B cell (primary cell): Measurements from ENCODE around the gene EYA4. TPM values are rescaled to one million over a fixed set of nuclear protein-coding genes. Genes with fewer than 3 reads are reported as not detected.
A peak's percentile ranks its signal among the peaks of the same experiment; 100 is the strongest.

Experiments
- ATAC-seq: fragments of 200-7000 bp; cut with Tn5 transposase; one replicate; pipeline ENCODE4 v1.10.0; 2021; ENCODE audit warnings: low read depth, mild to moderate bottlenecking, moderate number of reproducible peaks, moderate library complexity
- CTCF ChIA-PET: fragments of 350-600 bp; sonication (Branson Sonifier 250); formaldehyde crosslinking; loops from one replicate; lab custom pipeline; 2021; ENCODE audit warnings: antibody characterized with exemption, inconsistent platforms; lab: Charles Lee
- POLR2A ChIA-PET: fragments of 350-600 bp; sonication (Branson Sonifier 250); formaldehyde crosslinking; loops from one replicate; lab custom pipeline; 2021; ENCODE audit warnings: antibody characterized with exemption; lab: Charles Lee
- DNase-seq: peaks from one replicate; pipeline ENCODE4 v3.0.0; 2013
- H2AFZ ChIP-seq: 2 replicates; pipeline ENCODE4 v1.6.1; 2012; ENCODE audit warnings: mild to moderate bottlenecking, low read depth, low read length; ENCODE audit not compliant: insufficient read depth, poor library complexity, severe bottlenecking
- H3K27ac ChIP-seq, 2 donors: 1 replicate in 1 of 2; 2 replicates in 1 of 2; pipeline ENCODE4 v1.5.1; 2012 to 2013; ENCODE audit warnings: low read length in 2 of 2, mild to moderate bottlenecking in 2 of 2, moderate library complexity in 1 of 2
- H3K27me3 ChIP-seq, 4 experiments: fragments of 200-600 bp in 1 of 4; sonication (generic) in 1 of 4; replicated peaks in 1 of 4; 1 replicate in 2 of 4; 2 replicates in 2 of 4; pipeline versions ENCODE4 v1.6.1 to v1.7.0; 2013 to 2016; ENCODE audit warnings: low read length in 3 of 4, mild to moderate bottlenecking in 2 of 4, mixed read lengths in 1 of 4, moderate library complexity in 1 of 4; ENCODE audit not compliant: insufficient read depth in 4 of 4, control insufficient read depth in 3 of 4; ENCODE audit errors: control extremely low read depth in 1 of 4
- H3K36me3 ChIP-seq, 2 experiments: replicated peaks in 1 of 2; 1 replicate in 1 of 2; 2 replicates in 1 of 2; pipeline versions ENCODE4 v1.6.1 to v1.7.1; 2013; ENCODE audit warnings: low read length in 1 of 2; ENCODE audit not compliant: insufficient read depth in 2 of 2, control insufficient read depth in 1 of 2; ENCODE audit errors: control extremely low read depth in 1 of 2, extremely low read depth in 1 of 2
- H3K4me1 ChIP-seq, 2 donors: fragments of 200-600 bp in 1 of 2; sonication (generic) in 1 of 2; 1 replicate in 1 of 2; 2 replicates in 1 of 2; pipeline versions ENCODE4 v1.5.1 to v1.6.1; 2013 to 2017; ENCODE audit warnings: low read length in 2 of 2; ENCODE audit not compliant: control insufficient read depth in 2 of 2, insufficient read depth in 2 of 2
- H3K4me2 ChIP-seq: replicated peaks from 2 replicates; pipeline ENCODE3; 2012; ENCODE audit warnings: mild to moderate bottlenecking, low read depth, low read length; ENCODE audit not compliant: poor library complexity, severe bottlenecking
- H3K4me3 ChIP-seq, 5 experiments: fragments of 200-600 bp in 1 of 5; sonication (generic) in 1 of 5; 1 replicate in 3 of 5; 2 replicates in 2 of 5; pipeline versions ENCODE4 v1.5.1 to v1.7.0; 2011 to 2016; ENCODE audit warnings: low read length in 4 of 5, mild to moderate bottlenecking in 4 of 5, low read depth in 2 of 5, control low read depth in 1 of 5, moderate library complexity in 1 of 5; ENCODE audit not compliant: insufficient read depth in 1 of 5; ENCODE audit errors: control extremely low read depth in 1 of 5, extremely low read depth in 1 of 5
- H3K79me2 ChIP-seq: fragments of 200-600 bp; sonication (generic); one replicate; pipeline ENCODE4 v1.6.0; 2016; ENCODE audit warnings: low read length; ENCODE audit not compliant: control insufficient read depth, insufficient read depth
- H3K9ac ChIP-seq: fragments of 200-600 bp; sonication (generic); 2 replicates; pipeline ENCODE4 v1.6.1; 2017; ENCODE audit warnings: mild to moderate bottlenecking, low read length, moderate library complexity
- H3K9me3 ChIP-seq, 3 donors: one replicate each; pipeline versions ENCODE4 v1.6.1 to v1.7.1; 2013; ENCODE audit warnings: low read length in 2 of 3; ENCODE audit not compliant: control insufficient read depth in 2 of 3, insufficient read depth in 1 of 3; ENCODE audit errors: control extremely low read depth in 1 of 3
- H4K20me1 ChIP-seq: 2 replicates; pipeline ENCODE4 v1.6.0; 2012; ENCODE audit warnings: mild to moderate bottlenecking, low read length; ENCODE audit not compliant: insufficient read depth, control insufficient read depth, poor library complexity, severe bottlenecking
- H3K27ac Mint-ChIP-seq: one replicate; pipeline ENCODE4 v1.8.0; 2021; ENCODE audit warnings: mixed read lengths
- H3K27me3 Mint-ChIP-seq: one replicate; pipeline ENCODE4 v1.8.0; 2021; ENCODE audit warnings: mixed read lengths
- H3K4me1 Mint-ChIP-seq: one replicate; pipeline ENCODE4 v1.8.0; 2021; ENCODE audit warnings: mixed read lengths
- H3K4me3 Mint-ChIP-seq: one replicate; pipeline ENCODE4 v1.8.0; 2021; ENCODE audit warnings: mixed read lengths
- H3K9me3 Mint-ChIP-seq: one replicate; pipeline ENCODE4 v1.8.0; 2022; ENCODE audit warnings: mixed read lengths; ENCODE audit not compliant: insufficient read depth
- EZH2 ChIP-seq: IDR thresholded peaks from 2 replicates; pipeline ENCODE4 v1.6.1; 2012; ENCODE audit warnings: borderline replicate concordance, low read depth, mild to moderate bottlenecking, moderate library complexity, low read length; ENCODE audit not compliant: insufficient read depth, poor library complexity, severe bottlenecking
- WGBS: methylation state at CpG from one replicate; pipeline ENCODE4 v1.1.5; 2013; ENCODE audit warnings: missing lambda C conversion rate; ENCODE audit not compliant: insufficient coverage; 5-methylcytosine and 5-hydroxymethylcytosine counted together
- intact Hi-C: fragments of 100-400 bp; cut with micrococcal nuclease; formaldehyde crosslinking; loops from one replicate; pipeline ENCODE4 v1.10.0; 2022
- polyA minus RNA-seq: library from RNA; depleted of rRNA, polyadenylated mRNA; stranded (reverse); fragments of >200 nt; gene quantifications from 2 replicates; pipeline ENCODE4 v1.2.3, GENCODE V29; 2012
- polyA plus RNA-seq: library from polyadenylated mRNA; depleted of rRNA; stranded (reverse); fragments of >200 nt; gene quantifications from 2 replicates; pipeline ENCODE4 v1.2.3, GENCODE V29; 2012
- total RNA-seq, 2 donors: library from RNA; stranded (reverse); fragments of 120-200 nt in 1 of 2; gene quantifications; 1 replicate in 1 of 2; 2 replicates in 1 of 2; pipeline versions ENCODE4 v1.2.3 to v1.2.4, GENCODE V29; 2013 to 2022
- TF ChIP-seq, protein P1 (sequence below): fragments of 200-600 bp; IDR thresholded peaks from one replicate; pipeline ENCODE4 v1.8.0; 2022; ENCODE audit warnings: antibody characterized with exemption, mild to moderate bottlenecking

EYA4 gene, protein sequence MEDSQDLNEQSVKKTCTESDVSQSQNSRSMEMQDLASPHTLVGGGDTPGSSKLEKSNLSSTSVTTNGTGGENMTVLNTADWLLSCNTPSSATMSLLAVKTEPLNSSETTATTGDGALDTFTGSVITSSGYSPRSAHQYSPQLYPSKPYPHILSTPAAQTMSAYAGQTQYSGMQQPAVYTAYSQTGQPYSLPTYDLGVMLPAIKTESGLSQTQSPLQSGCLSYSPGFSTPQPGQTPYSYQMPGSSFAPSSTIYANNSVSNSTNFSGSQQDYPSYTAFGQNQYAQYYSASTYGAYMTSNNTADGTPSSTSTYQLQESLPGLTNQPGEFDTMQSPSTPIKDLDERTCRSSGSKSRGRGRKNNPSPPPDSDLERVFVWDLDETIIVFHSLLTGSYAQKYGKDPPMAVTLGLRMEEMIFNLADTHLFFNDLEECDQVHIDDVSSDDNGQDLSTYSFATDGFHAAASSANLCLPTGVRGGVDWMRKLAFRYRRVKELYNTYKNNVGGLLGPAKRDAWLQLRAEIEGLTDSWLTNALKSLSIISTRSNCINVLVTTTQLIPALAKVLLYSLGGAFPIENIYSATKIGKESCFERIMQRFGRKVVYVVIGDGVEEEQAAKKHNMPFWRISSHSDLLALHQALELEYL
- total RNA-seq (0.49 TPM in 1 of 2 replicates, not detected in the other), polyA plus RNA-seq (not detected in 2 replicates), polyA minus RNA-seq (not detected in 2 replicates)
- total RNA-seq (2013) = 0.86 TPM

DNA sequence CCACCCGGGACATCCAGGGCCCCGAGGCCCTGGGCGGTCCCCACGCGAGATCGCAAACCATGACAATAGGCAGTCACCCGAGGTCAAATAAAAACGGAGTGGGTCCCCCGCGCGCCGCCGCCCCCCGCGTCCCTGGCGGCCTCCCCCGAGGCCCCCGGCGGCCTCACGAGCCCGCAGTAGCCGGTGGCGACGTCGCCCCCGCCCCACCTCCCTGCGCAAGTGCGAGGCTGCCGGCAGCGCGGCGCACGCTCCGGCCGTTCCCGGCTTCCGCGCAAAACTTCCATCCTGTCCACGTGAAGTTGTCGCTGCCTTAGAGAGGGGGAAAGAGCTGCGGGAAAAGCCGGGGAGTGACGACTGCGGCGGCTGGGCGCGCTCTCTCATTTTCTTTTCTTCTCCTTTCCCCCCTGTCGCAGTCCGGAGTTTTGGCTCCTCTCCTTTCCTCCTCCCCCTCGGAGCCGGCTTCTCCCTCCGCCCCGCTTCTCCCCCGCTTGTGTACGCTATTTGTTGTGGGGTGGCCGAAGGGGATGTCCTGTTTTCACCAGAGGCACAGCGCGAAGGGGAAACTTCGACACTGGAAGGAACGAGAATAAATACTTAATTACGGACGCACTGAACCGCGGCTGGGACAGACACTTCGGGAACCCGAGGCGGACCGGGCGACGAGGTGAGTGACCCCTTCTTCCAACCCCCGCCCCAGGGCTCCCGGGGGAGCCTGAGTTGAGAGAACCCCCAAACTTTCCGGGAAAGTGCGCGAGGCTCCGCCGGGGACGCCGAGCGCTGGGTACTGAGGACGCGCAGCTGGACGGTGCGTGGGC is at the start of gene EYA4:
TSS of gene EYA4 (plus strand) at position 272 of the 815 bp plus-strand sequence. CDS start 33,424 bp downstream, outside the sequence.
- WGBS = 4% methylated on average over 67 of the region's 84 CpGs
- TF ChIP-seq, protein P1, sequence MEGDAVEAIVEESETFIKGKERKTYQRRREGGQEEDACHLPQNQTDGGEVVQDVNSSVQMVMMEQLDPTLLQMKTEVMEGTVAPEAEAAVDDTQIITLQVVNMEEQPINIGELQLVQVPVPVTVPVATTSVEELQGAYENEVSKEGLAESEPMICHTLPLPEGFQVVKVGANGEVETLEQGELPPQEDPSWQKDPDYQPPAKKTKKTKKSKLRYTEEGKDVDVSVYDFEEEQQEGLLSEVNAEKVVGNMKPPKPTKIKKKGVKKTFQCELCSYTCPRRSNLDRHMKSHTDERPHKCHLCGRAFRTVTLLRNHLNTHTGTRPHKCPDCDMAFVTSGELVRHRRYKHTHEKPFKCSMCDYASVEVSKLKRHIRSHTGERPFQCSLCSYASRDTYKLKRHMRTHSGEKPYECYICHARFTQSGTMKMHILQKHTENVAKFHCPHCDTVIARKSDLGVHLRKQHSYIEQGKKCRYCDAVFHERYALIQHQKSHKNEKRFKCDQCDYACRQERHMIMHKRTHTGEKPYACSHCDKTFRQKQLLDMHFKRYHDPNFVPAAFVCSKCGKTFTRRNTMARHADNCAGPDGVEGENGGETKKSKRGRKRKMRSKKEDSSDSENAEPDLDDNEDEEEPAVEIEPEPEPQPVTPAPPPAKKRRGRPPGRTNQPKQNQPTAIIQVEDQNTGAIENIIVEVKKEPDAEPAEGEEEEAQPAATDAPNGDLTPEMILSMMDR = no peak
- TF ChIP-seq EZH2 = no peak
- CTCF ChIA-PET = no interaction called here
- peaks cover 8 to 15% of the 10 kb centered on the region in 2 donors for H3K4me1 ChIP-seq
- peak within 1 kb of the TSS; percentile 34 for H3K4me2 ChIP-seq
- H3K36me3 ChIP-seq = no peaks in the 10 kb centered on the region
- no peak within 1 kb of the TSS for H3K4me3 ChIP-seq
- peak; percentile 5 for DNase-seq
- H3K9me3 ChIP-seq = no peaks in the 10 kb centered on the region
- Mint-ChIP-seq H3K9me3 (no peaks in the 10 kb centered on the region), H3K4me1 (peaks cover 20% of the 10 kb centered on the region), H3K27ac (no peak within 1 kb of the TSS), H3K4me3 (peak within 1 kb of the TSS; percentile 59), H3K27me3 (peaks cover 47% of the 10 kb centered on the region)
- H3K79me2 ChIP-seq = no peaks in the 10 kb centered on the region
- H2AFZ ChIP-seq = peak within 1 kb of the TSS; percentile 22
- H4K20me1 ChIP-seq = no peaks in the 10 kb centered on the region
- intact Hi-C loops = no loop called here
- no peak for ATAC-seq
- no peak within 1 kb of the TSS for H3K27ac ChIP-seq
- no peak within 1 kb of the TSS for H3K9ac ChIP-seq
- H3K27me3 ChIP-seq = peaks cover 0 to 33% (median 24%) of the 10 kb centered on the region in 4 experiments
- POLR2A ChIA-PET = no interaction called here
